ENCODE results near the gene TNNT3. TPM values are rescaled to one million over a fixed set of nuclear protein-coding genes. Genes with fewer than 3 reads are reported as not detected.

The TNNT3 gene
- total RNA-seq, 1 experiment from 2014 or later: not detected

DNA sequence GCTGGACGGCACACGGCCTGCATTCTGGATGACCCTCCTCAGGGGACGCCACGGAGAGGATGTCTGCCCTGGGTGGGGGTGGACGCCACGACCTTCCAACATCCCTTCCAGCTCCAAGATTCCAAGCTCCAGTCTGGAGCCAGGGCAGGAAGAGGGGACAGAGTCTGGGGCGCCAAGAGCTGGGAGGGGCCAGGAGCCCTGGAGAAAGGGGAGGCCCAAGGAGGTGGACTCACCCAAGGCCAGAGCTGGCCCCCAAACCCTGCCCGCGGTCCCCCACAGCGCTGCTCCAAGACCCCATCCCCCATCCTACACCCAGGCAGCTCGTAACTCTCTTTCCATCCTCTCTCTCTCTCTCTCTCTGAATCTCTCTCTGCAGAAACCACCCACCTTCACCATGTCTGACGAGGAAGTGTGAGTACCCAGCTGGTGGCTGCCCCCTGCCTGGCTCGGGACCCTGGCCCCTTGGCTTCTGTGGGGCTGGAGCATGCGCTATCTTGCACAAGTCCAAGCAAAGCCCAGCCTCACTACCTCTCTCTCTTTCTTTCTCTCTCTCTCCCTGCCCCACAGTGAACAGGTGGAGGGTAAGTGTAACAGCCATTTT, 3.1 kb downstream of the TNNT3 start:
- no peak overlapping the region for H3K4me3 ChIP-seq (ENCODE audit: low read depth, low read length, poor library complexity, severe bottlenecking)
- TF ChIP-seq, protein P1, sequence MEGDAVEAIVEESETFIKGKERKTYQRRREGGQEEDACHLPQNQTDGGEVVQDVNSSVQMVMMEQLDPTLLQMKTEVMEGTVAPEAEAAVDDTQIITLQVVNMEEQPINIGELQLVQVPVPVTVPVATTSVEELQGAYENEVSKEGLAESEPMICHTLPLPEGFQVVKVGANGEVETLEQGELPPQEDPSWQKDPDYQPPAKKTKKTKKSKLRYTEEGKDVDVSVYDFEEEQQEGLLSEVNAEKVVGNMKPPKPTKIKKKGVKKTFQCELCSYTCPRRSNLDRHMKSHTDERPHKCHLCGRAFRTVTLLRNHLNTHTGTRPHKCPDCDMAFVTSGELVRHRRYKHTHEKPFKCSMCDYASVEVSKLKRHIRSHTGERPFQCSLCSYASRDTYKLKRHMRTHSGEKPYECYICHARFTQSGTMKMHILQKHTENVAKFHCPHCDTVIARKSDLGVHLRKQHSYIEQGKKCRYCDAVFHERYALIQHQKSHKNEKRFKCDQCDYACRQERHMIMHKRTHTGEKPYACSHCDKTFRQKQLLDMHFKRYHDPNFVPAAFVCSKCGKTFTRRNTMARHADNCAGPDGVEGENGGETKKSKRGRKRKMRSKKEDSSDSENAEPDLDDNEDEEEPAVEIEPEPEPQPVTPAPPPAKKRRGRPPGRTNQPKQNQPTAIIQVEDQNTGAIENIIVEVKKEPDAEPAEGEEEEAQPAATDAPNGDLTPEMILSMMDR (conservative IDR thresholded peaks at IDR 0.05; ENCODE audit: low read depth, low read length): no peak
- no peak for TF ChIP-seq EZH2 (IDR thresholded peaks at IDR 0.05; ENCODE audit: borderline replicate concordance, low read depth, low read length, poor library complexity, severe bottlenecking)
- H3K27me3 ChIP-seq (replicated peaks; ENCODE audit: insufficient read depth, low read depth, low read length, poor library complexity): no peaks in the 10 kb centered on the region
- H3K9me3 ChIP-seq (ENCODE audit: low read depth, low read length, poor library complexity, severe bottlenecking): no peaks in the 10 kb centered on the region
- POLR2A ChIA-PET (ENCODE audit: low non-redundant PET): no interaction called here
- H3K4me1 ChIP-seq (ENCODE audit: insufficient read depth, low read length, poor library complexity, severe bottlenecking): no peaks in the 10 kb centered on the region
- no TSS peak for BruUV-seq (replicated peaks)
- CTCF ChIA-PET: no interaction called here
- intact Hi-C loops (cut with micrococcal nuclease; ENCODE audit: unreplicated experiment): loop anchor here (5.0 kb wide), 1 partner anchor 40 kb away; no protein-coding TSS in a partner anchor
- no peak for DNase-seq (ENCODE audit: low spot score)
- H3K27ac ChIP-seq (ENCODE audit: low read depth, low read length, poor library complexity, severe bottlenecking): no peak overlapping the region
- no peaks in the 10 kb centered on the region for H3K36me3 ChIP-seq (ENCODE audit: insufficient read depth, low read length, poor library complexity, severe bottlenecking)

DNA sequence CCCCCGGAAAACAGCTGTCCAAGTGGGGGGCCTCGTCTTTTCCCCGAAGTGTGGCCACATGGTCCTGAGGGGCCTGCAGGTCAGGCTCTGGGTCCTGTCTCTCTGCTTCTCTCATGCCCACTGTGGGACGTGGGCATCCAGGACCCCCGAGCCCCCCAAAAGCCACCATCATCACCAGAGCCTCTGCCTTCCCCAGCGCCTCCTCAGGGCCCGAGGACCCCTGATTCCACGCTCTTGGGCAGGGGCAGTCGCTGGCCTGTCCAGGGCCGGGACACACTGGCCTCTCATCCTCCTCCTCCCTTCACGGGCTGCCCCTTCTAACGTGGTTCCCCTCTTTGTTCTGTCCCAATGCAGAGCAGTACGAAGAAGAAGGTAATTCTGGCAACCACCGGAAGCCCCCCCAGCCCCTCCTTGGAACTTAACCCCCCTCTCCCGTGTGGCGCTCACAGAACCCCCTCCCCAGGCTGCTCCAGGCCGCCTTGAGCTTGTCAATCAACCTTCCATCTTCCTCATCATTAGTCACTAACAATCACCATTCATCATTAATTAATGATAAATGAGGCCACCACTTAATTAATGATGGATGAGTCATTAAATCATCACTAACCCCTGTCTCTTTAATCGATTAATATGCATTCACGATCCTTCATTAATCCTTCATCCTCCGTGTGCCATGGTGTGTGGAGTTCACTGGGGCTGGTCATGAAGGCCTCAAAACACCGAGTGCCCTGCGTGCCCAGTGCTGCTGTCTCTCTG, 3.9 kb downstream of the TNNT3 start:
- H3K27me3 ChIP-seq (replicated peaks; ENCODE audit: insufficient read depth, low read depth, low read length, poor library complexity): no peaks in the 10 kb centered on the region
- no peaks in the 10 kb centered on the region for H3K9me3 ChIP-seq (ENCODE audit: low read depth, low read length, poor library complexity, severe bottlenecking)
- intact Hi-C loops (cut with micrococcal nuclease; ENCODE audit: unreplicated experiment): loop anchor here (5.0 kb wide), 1 partner anchor 41 kb away; no protein-coding TSS in a partner anchor
- H3K4me3 ChIP-seq (ENCODE audit: low read depth, low read length, poor library complexity, severe bottlenecking): no peak overlapping the region
- ChIA-PET POLR2A (ENCODE audit: low non-redundant PET) (no interaction called here), CTCF (no interaction called here)
- TF ChIP-seq, protein P1 (conservative IDR thresholded peaks at IDR 0.05; ENCODE audit: low read depth, low read length): no peak
- TF ChIP-seq EZH2 (IDR thresholded peaks at IDR 0.05; ENCODE audit: borderline replicate concordance, low read depth, low read length, poor library complexity, severe bottlenecking): no peak
- BruUV-seq (replicated peaks): no TSS peak
- H3K4me1 ChIP-seq (ENCODE audit: insufficient read depth, low read length, poor library complexity, severe bottlenecking): no peaks in the 10 kb centered on the region
- H3K36me3 ChIP-seq (ENCODE audit: insufficient read depth, low read length, poor library complexity, severe bottlenecking): no peaks in the 10 kb centered on the region
- H3K27ac ChIP-seq (ENCODE audit: low read depth, low read length, poor library complexity, severe bottlenecking): no peak overlapping the region
- no peak for DNase-seq (ENCODE audit: low spot score)

DNA sequence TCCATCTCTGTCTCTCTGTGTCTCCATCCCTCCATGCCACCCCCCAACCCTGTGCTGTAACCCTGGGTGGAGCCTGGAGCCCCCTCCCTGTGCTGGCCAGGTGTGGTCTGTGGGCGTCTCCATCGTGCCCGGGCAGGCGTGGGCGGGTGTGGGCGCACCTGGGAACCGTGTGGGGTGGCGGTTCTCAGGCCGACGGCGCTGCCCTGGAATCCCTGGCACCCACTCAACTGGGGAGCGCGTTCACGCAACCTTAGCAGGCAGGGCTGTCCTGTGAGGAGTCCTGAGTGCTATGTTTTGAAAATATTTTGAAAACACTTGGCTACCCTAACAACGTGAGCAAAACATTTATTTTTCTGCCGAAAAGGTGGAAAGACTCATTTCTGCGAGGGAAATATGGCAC, 4.7 kb downstream of the TNNT3 start:
- CTCF ChIA-PET: no interaction called here

More for the DNA sequence above, 4.7 kb downstream of the TNNT3 start:
- Histone ChIP-seq H3K27ac (ENCODE audit: low read depth, low read length, poor library complexity, severe bottlenecking) (no peak overlapping the region), H3K36me3 (ENCODE audit: insufficient read depth, low read length, poor library complexity, severe bottlenecking) (no peaks in the 10 kb centered on the region), H3K4me3 (ENCODE audit: low read depth, low read length, poor library complexity, severe bottlenecking) (no peak overlapping the region), H3K4me1 (ENCODE audit: insufficient read depth, low read length, poor library complexity, severe bottlenecking) (no peaks in the 10 kb centered on the region), H3K9me3 (ENCODE audit: low read depth, low read length, poor library complexity, severe bottlenecking) (no peaks in the 10 kb centered on the region), H3K27me3 (replicated peaks; ENCODE audit: insufficient read depth, low read depth, low read length, poor library complexity) (no peaks in the 10 kb centered on the region)
- DNase-seq (ENCODE audit: low spot score): no peak
- BruUV-seq (replicated peaks): no TSS peak
- intact Hi-C loops (cut with micrococcal nuclease; ENCODE audit: unreplicated experiment): loop anchor here (5.0 kb wide), 1 partner anchor 42 kb away; no protein-coding TSS in a partner anchor
- POLR2A ChIA-PET (ENCODE audit: low non-redundant PET): no interaction called here
- TF ChIP-seq, protein P1 (conservative IDR thresholded peaks at IDR 0.05; ENCODE audit: low read depth, low read length): no peak
- no peak for TF ChIP-seq EZH2 (IDR thresholded peaks at IDR 0.05; ENCODE audit: borderline replicate concordance, low read depth, low read length, poor library complexity, severe bottlenecking)

Measured in A673 (cell line).